Kidney (tissue), 14 donors: ENCODE measurements around the gene NETO1. TPM values are rescaled to one million over a fixed set of nuclear protein-coding genes. Genes with fewer than 3 reads are reported as not detected.
A peak's percentile ranks its signal among the peaks of the same experiment; 100 is the strongest.

Experiments
- DNase-seq, 5 donors: peaks; one replicate each; pipeline ENCODE4 v3.0.0-alpha.2; 2013 to 2020
- FAIRE-seq: peaks from 2 replicates; lab custom pipeline; 2012; peaks lifted over from hg19 to GRCh38; lab: Jason Lieb, UNC
- H3K27ac ChIP-seq, 2 donors: one replicate each; pipeline ENCODE4 v1.7.0; 2013; ENCODE audit warnings: low read depth in 2 of 2, low read length in 2 of 2, inconsistent platforms in 1 of 2
- H3K27me3 ChIP-seq: one replicate; pipeline ENCODE4 v1.7.1; 2013; ENCODE audit warnings: low read length, inconsistent platforms; ENCODE audit not compliant: control insufficient read depth, insufficient read depth
- H3K36me3 ChIP-seq, 3 donors: one replicate each; pipeline versions ENCODE4 v1.7.0 to v1.7.1; 2013; ENCODE audit warnings: low read length in 3 of 3, control low read depth in 1 of 3, inconsistent platforms in 1 of 3; ENCODE audit not compliant: insufficient read depth in 3 of 3, control insufficient read depth in 2 of 3
- H3K4me1 ChIP-seq, 3 donors: one replicate each; pipeline versions ENCODE4 v1.7.0 to v1.7.1; 2013; ENCODE audit warnings: low read length in 3 of 3, inconsistent platforms in 1 of 3, low read depth in 1 of 3; ENCODE audit not compliant: control insufficient read depth in 2 of 3, insufficient read depth in 2 of 3
- H3K4me3 ChIP-seq, 3 donors: one replicate each; pipeline versions ENCODE4 v1.7.0 to v1.8.1; 2013; ENCODE audit warnings: low read length in 3 of 3, control low read depth in 1 of 3, inconsistent platforms in 1 of 3
- H3K9ac ChIP-seq, 3 donors: one replicate each; pipeline versions ENCODE4 v1.7.0 to v1.7.1; 2013; ENCODE audit warnings: low read length in 3 of 3, control low read depth in 1 of 3, inconsistent platforms in 1 of 3
- H3K9me3 ChIP-seq, 3 donors: one replicate each; pipeline versions ENCODE4 v1.7.0 to v1.7.1; 2013; ENCODE audit warnings: low read length in 3 of 3, control low read depth in 1 of 3, inconsistent platforms in 1 of 3; ENCODE audit not compliant: control insufficient read depth in 2 of 3, insufficient read depth in 1 of 3
- CTCF ChIP-seq: IDR thresholded peaks from 3 replicates; pipeline ENCODE4 v1.5.1; 2012; ENCODE audit warnings: mild to moderate bottlenecking, moderate library complexity, borderline replicate concordance; ENCODE audit not compliant: insufficient read depth; ENCODE audit errors: extremely low read depth
- intact Hi-C: fragments of 100-400 bp; cut with DNase I; formaldehyde crosslinking; loops from one replicate; pipeline ENCODE4 v1.11.1; 2022
- polyA plus RNA-seq: library from polyadenylated mRNA; stranded (reverse); fragments of 350-450 nt; fragmentation: Illumina TruSeq; extraction: RNeasy Lipid Tissue Mini Kit (QIAGEN cat#74804); gene quantifications from one replicate; pipeline ENCODE4 v1.2.3, GENCODE V29; 2014; ENCODE audit warnings: low read depth, low replicate concordance; ENCODE audit not compliant: insufficient read depth
- total RNA-seq: library from RNA; stranded (reverse); fragmentation: NEBNext Ultra II Directional; extraction: Animal tissue kit (Norgen Biotek cat#: 25700); gene quantifications from one replicate; pipeline ENCODE4 v1.2.1, GENCODE V29; 2021
- donor health status: control.
- donor health status: control.
- donor health status: control.
- donor health status: control.
- donor health status: control.
- donor health status: DM: yes; HTN: yes; CAD: no.
- donor health status: Normal renal cell carcinoma (clear cell type).

The NETO1 gene
- total and polyA plus RNA-seq, 2 donors from 2014 or later: 1.6 TPM; not detected in 1

- TF ChIP-seq CTCF: peak; percentile 61
- H3K9me3 ChIP-seq: no peaks in the 10 kb centered on the region
- H3K27me3 ChIP-seq: no peaks in the 10 kb centered on the region
- no peak overlapping the region for H3K9ac ChIP-seq
- no peak overlapping the region for H3K4me3 ChIP-seq
- no peak overlapping the region for H3K27ac ChIP-seq
- FAIRE-seq (peak; percentile 97), DNase-seq (peak in 2 of 5 donors; percentile 77 to 86)
- H3K4me1 ChIP-seq: no peaks in the 10 kb centered on the region
- H3K36me3 ChIP-seq: no peaks in the 10 kb centered on the region
- intact Hi-C loops: no loop called here
These were observed 105.2 kb downstream of the NETO1 start for GRCh38 chr18:72762515-72763122.

- TF ChIP-seq CTCF: no peak
- Histone ChIP-seq H3K9ac (no peak overlapping the region), H3K4me1 (no peaks in the 10 kb centered on the region), H3K27me3 (no peaks in the 10 kb centered on the region), H3K27ac (no peak overlapping the region), H3K36me3 (no peaks in the 10 kb centered on the region), H3K4me3 (no peak overlapping the region), H3K9me3 (no peaks in the 10 kb centered on the region)
- DNase-seq (peak in 2 of 5 donors; percentile 21 to 43), FAIRE-seq (no peak)
- intact Hi-C loops: no loop called here
These were observed 115.6 kb downstream of the NETO1 start for GRCh38 chr18:72752220-72752619.

GRCh38 chr18:72742002-72742401 lies 125.8 kb downstream of the NETO1 start:
- no peak overlapping the region for H3K9ac ChIP-seq
- TF ChIP-seq CTCF: no peak
- no peaks in the 10 kb centered on the region for H3K27me3 ChIP-seq
- H3K27ac ChIP-seq: no peak overlapping the region
- no peaks in the 10 kb centered on the region for H3K4me1 ChIP-seq
- intact Hi-C loops: no loop called here
- no peak overlapping the region for H3K4me3 ChIP-seq
- DNase-seq (no peak), FAIRE-seq (no peak)
- no peaks in the 10 kb centered on the region for H3K36me3 ChIP-seq
- no peaks in the 10 kb centered on the region for H3K9me3 ChIP-seq

GRCh38 chr18:72738136-72738535 lies 129.7 kb downstream of the NETO1 start:
- H3K36me3 ChIP-seq: no peaks in the 10 kb centered on the region
- DNase-seq (peak in 2 of 5 donors; percentile 9 to 43), FAIRE-seq (no peak)
- H3K4me3 ChIP-seq: no peak overlapping the region
- H3K4me1 ChIP-seq: no peaks in the 10 kb centered on the region
- no peaks in the 10 kb centered on the region for H3K9me3 ChIP-seq
- intact Hi-C loops: no loop called here
- no peak for TF ChIP-seq CTCF
- no peak overlapping the region for H3K27ac ChIP-seq
- H3K27me3 ChIP-seq: no peaks in the 10 kb centered on the region
- no peak overlapping the region for H3K9ac ChIP-seq
